Measurements from ENCODE around the gene ASPHD2.

ASPHD2 gene

GRCh38 chr22:26481112-26481693 lies 52.1 kb downstream of the ASPHD2 start:
- no peaks in the 10 kb centered on the region for H3K27me3 ChIP-seq (ENCODE audit: insufficient read depth, low read length)
- no peak overlapping the region for H3K27ac ChIP-seq (ENCODE audit: low read length)
- H3K4me3 ChIP-seq (ENCODE audit: low read length): peak overlapping the region; percentile 23; the same call in 1 of the 2 replicates
- peak overlapping the region; percentile 43; the same call in 1 of the 2 replicates for H3K9ac ChIP-seq (ENCODE audit: low read depth, low read length)
- H3K4me1 ChIP-seq (ENCODE audit: insufficient read depth, low read length): peaks cover 10% of the 10 kb centered on the region
- no peaks in the 10 kb centered on the region for H3K9me3 ChIP-seq (ENCODE audit: insufficient read depth, low read depth, low read length)
- peaks cover 61% of the 10 kb centered on the region for H3K36me3 ChIP-seq (ENCODE audit: insufficient read depth, low read depth, low read length)

GRCh38 chr22:26481694-26482093 lies 52.6 kb downstream of the ASPHD2 start:
- no peaks in the 10 kb centered on the region for H3K9me3 ChIP-seq (ENCODE audit: insufficient read depth, low read depth, low read length)
- H3K4me1 ChIP-seq (ENCODE audit: insufficient read depth, low read length): peaks cover 10% of the 10 kb centered on the region
- no peaks in the 10 kb centered on the region for H3K27me3 ChIP-seq (ENCODE audit: insufficient read depth, low read length)
- H3K27ac ChIP-seq (ENCODE audit: low read length): no peak overlapping the region
- H3K9ac ChIP-seq (ENCODE audit: low read depth, low read length): peak overlapping the region; percentile 8; the same call in 1 of the 2 replicates
- peaks cover 61% of the 10 kb centered on the region for H3K36me3 ChIP-seq (ENCODE audit: insufficient read depth, low read depth, low read length)
- H3K4me3 ChIP-seq (ENCODE audit: low read length): 0 out of 2 replicates have a peak overlapping the region, but pooled peaks have one; percentile 23

DNA sequence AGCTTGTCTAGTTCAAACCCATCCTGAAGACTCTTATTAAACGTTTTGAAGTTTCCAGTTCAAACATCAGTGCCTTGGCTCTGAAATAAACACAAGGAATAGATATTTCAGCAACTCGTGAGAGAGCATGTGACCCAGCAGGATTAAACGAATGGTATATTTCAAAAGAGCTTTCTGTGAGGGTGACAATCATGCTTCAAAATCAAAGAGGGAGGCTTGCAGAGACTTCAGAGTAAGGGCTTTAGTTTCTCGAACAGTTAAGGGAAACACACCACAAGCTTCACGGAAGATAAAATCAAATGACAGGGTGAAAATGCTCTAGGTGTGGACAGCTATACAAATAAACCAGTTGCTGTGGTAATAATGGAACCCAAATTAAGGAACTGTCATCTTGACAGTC lies 53.1 kb downstream of the ASPHD2 start:
- H3K4me1 ChIP-seq (ENCODE audit: insufficient read depth, low read length): peaks cover 10% of the 10 kb centered on the region
- H3K27ac ChIP-seq (ENCODE audit: low read length): no peak overlapping the region
- H3K9ac ChIP-seq (ENCODE audit: low read depth, low read length): peak overlapping the region; percentile 93; the same call in 1 of the 2 replicates

GRCh38 chr22:26483043-26483438 lies 54.0 kb downstream of the ASPHD2 start:
- Histone ChIP-seq H3K4me1 (ENCODE audit: insufficient read depth, low read length) (peaks cover 10% of the 10 kb centered on the region; the same call in 1 of the 2 replicates), H3K9me3 (ENCODE audit: insufficient read depth, low read depth, low read length) (no peaks in the 10 kb centered on the region), H3K27ac (ENCODE audit: low read length) (peak overlapping the region; percentile 90), H3K9ac (ENCODE audit: low read depth, low read length) (peak overlapping the region; percentile 93), H3K27me3 (ENCODE audit: insufficient read depth, low read length) (no peaks in the 10 kb centered on the region), H3K4me3 (ENCODE audit: low read length) (peak overlapping the region; percentile 99), H3K36me3 (ENCODE audit: insufficient read depth, low read depth, low read length) (peaks cover 59% of the 10 kb centered on the region)

More for the DNA sequence above, 53.1 kb downstream of the ASPHD2 start:
- Histone ChIP-seq H3K4me3 (ENCODE audit: low read length) (no peak overlapping the region), H3K36me3 (ENCODE audit: insufficient read depth, low read depth, low read length) (peaks cover 59% of the 10 kb centered on the region), H3K27me3 (ENCODE audit: insufficient read depth, low read length) (no peaks in the 10 kb centered on the region), H3K9me3 (ENCODE audit: insufficient read depth, low read depth, low read length) (no peaks in the 10 kb centered on the region)

GRCh38 chr22:26483439-26484359 lies 54.6 kb downstream of the ASPHD2 start, which contains the start of the genes HPS4 and SRRD:
Gene HPS4, minus strand, starts transcription at chr22:26483783. Its CDS starts 2,021 bp downstream, at chr22:26481762.
Gene SRRD, plus strand, starts transcription at chr22:26483877. Its CDS starts 14 bp downstream, at chr22:26483891.
- Histone ChIP-seq H3K4me3 (ENCODE audit: low read length) (peak within 1 kb of the TSS; percentile 99), H3K27ac (ENCODE audit: low read length) (peak within 1 kb of the TSS; percentile 90), H3K4me1 (ENCODE audit: insufficient read depth, low read length) (peaks cover 10% of the 10 kb centered on the region; the same call in 1 of the 2 replicates), H3K9ac (ENCODE audit: low read depth, low read length) (peak within 1 kb of the TSS; percentile 93), H3K9me3 (ENCODE audit: insufficient read depth, low read depth, low read length) (no peaks in the 10 kb centered on the region), H3K27me3 (ENCODE audit: insufficient read depth, low read length) (no peaks in the 10 kb centered on the region), H3K36me3 (ENCODE audit: insufficient read depth, low read depth, low read length) (peaks cover 60% of the 10 kb centered on the region)

DNA sequence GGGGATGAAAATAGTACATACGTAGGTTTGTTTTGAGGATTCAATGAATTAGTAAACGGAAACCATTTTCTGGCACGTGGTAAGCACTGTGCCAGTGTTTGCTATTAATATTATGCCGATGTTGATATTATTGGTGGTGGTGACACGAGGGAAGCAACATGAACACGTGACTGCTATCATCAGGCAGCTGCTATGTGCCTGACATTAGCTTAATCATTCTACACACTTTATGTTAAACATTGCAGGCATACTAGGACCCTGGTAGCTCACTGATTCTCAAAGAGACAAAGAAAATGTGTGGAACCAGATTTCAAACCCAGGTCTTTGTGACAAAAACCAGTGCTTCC lies 55.3 kb downstream of the ASPHD2 start:
- Histone ChIP-seq H3K27ac (ENCODE audit: low read length) (no peak overlapping the region), H3K27me3 (ENCODE audit: insufficient read depth, low read length) (no peaks in the 10 kb centered on the region), H3K4me3 (ENCODE audit: low read length) (peak overlapping the region; percentile 99), H3K9me3 (ENCODE audit: insufficient read depth, low read depth, low read length) (no peaks in the 10 kb centered on the region), H3K36me3 (ENCODE audit: insufficient read depth, low read depth, low read length) (peaks cover 60% of the 10 kb centered on the region), H3K9ac (ENCODE audit: low read depth, low read length) (peak overlapping the region; percentile 93), H3K4me1 (ENCODE audit: insufficient read depth, low read length) (peaks cover 9% of the 10 kb centered on the region; the same call in 1 of the 2 replicates)

- Histone ChIP-seq H3K9ac (ENCODE audit: low read depth, low read length) (no peak overlapping the region), H3K4me1 (ENCODE audit: insufficient read depth, low read length) (peaks cover 6% of the 10 kb centered on the region; the same call in 1 of the 2 replicates), H3K27ac (ENCODE audit: low read length) (no peak overlapping the region), H3K36me3 (ENCODE audit: insufficient read depth, low read depth, low read length) (peaks cover 60% of the 10 kb centered on the region), H3K9me3 (ENCODE audit: insufficient read depth, low read depth, low read length) (no peaks in the 10 kb centered on the region), H3K4me3 (ENCODE audit: low read length) (peak overlapping the region; percentile 99; the same call in 1 of the 2 replicates), H3K27me3 (ENCODE audit: insufficient read depth, low read length) (no peaks in the 10 kb centered on the region)
Measured at GRCh38 chr22:26485013-26485412, 56.0 kb downstream of the ASPHD2 start.

DNA sequence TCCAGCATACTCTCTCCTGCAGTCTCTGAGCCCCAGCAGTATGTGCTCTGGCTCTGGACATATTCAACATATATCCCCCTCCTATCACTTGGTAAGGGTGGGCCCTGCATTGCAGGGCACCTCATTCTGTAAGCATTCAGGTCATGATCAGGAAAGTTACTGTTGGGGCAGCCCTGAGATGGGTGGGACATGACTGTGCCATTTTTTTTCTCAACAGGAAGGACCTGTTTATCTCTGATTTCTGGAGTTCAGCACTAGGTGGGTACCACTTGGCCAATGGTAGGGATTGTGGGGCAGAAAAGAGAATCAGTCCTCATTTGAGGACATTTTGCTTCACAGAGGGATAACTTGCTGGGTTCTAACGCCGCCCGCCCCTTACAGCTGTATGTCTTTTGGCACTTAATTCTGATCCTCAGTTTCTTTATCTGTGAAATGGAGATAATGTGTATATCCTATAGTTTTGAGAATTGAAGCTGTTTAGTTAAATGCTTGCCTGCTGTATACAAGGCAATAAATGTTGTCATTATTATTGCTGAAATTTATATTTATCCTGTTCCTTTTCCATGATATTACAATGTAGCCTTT lies 56.8 kb downstream of the ASPHD2 start:
- Histone ChIP-seq H3K4me1 (ENCODE audit: insufficient read depth, low read length) (peaks cover 6% of the 10 kb centered on the region; the same call in 1 of the 2 replicates), H3K4me3 (ENCODE audit: low read length) (no peak overlapping the region), H3K27ac (ENCODE audit: low read length) (no peak overlapping the region), H3K9me3 (ENCODE audit: insufficient read depth, low read depth, low read length) (no peaks in the 10 kb centered on the region), H3K9ac (ENCODE audit: low read depth, low read length) (no peak overlapping the region), H3K27me3 (ENCODE audit: insufficient read depth, low read length) (no peaks in the 10 kb centered on the region), H3K36me3 (ENCODE audit: insufficient read depth, low read depth, low read length) (peaks cover 62% of the 10 kb centered on the region)

DNA sequence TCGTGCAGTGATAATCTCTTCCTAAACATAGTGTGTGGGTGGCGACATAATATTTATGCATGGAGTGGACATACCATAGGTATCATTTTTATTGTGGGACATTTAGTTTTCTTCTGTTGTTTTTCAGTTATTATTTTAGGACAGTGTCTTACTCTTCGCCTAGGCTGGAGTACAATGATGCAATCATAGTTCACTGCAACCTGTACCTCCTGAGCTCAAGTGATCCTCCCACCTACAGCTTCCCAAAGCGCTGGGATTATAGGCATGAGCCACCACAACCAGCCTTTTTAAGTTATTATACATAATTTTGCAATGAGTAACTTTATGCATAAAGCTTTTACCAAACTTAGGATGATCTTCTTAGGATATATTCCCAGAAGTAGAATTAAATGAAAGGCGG lies 57.3 kb downstream of the ASPHD2 start:
- no peak overlapping the region for H3K9ac ChIP-seq (ENCODE audit: low read depth, low read length)
- H3K27ac ChIP-seq (ENCODE audit: low read length): no peak overlapping the region
- H3K4me1 ChIP-seq (ENCODE audit: insufficient read depth, low read length): peaks cover 6% of the 10 kb centered on the region; the same call in 1 of the 2 replicates
- H3K27me3 ChIP-seq (ENCODE audit: insufficient read depth, low read length): no peaks in the 10 kb centered on the region
- peaks cover 62% of the 10 kb centered on the region for H3K36me3 ChIP-seq (ENCODE audit: insufficient read depth, low read depth, low read length)
- no peak overlapping the region for H3K4me3 ChIP-seq (ENCODE audit: low read length)
- no peaks in the 10 kb centered on the region for H3K9me3 ChIP-seq (ENCODE audit: insufficient read depth, low read depth, low read length)

GRCh38 chr22:26487996-26488395 lies 58.9 kb downstream of the ASPHD2 start:
- Histone ChIP-seq H3K4me1 (ENCODE audit: insufficient read depth, low read length) (no peaks in the 10 kb centered on the region; the same call in 1 of the 2 replicates), H3K9ac (ENCODE audit: low read depth, low read length) (no peak overlapping the region), H3K4me3 (ENCODE audit: low read length) (no peak overlapping the region), H3K27me3 (ENCODE audit: insufficient read depth, low read length) (no peaks in the 10 kb centered on the region), H3K36me3 (ENCODE audit: insufficient read depth, low read depth, low read length) (peaks cover 73% of the 10 kb centered on the region), H3K27ac (ENCODE audit: low read length) (no peak overlapping the region), H3K9me3 (ENCODE audit: insufficient read depth, low read depth, low read length) (no peaks in the 10 kb centered on the region)

GRCh38 chr22:26489447-26490036 lies 60.5 kb downstream of the ASPHD2 start:
- H3K4me3 ChIP-seq (ENCODE audit: low read length): no peak overlapping the region
- no peaks in the 10 kb centered on the region for H3K4me1 ChIP-seq (ENCODE audit: insufficient read depth, low read length)
- no peak overlapping the region for H3K27ac ChIP-seq (ENCODE audit: low read length)
- H3K36me3 ChIP-seq (ENCODE audit: insufficient read depth, low read depth, low read length): peaks cover 88% of the 10 kb centered on the region
- H3K9me3 ChIP-seq (ENCODE audit: insufficient read depth, low read depth, low read length): no peaks in the 10 kb centered on the region
- no peak overlapping the region for H3K9ac ChIP-seq (ENCODE audit: low read depth, low read length)
- no peaks in the 10 kb centered on the region for H3K27me3 ChIP-seq (ENCODE audit: insufficient read depth, low read length)

Measured in iPS-20b (cell line).